ENCODE results near the gene SAFB2.

Gene SAFB2

DNA sequence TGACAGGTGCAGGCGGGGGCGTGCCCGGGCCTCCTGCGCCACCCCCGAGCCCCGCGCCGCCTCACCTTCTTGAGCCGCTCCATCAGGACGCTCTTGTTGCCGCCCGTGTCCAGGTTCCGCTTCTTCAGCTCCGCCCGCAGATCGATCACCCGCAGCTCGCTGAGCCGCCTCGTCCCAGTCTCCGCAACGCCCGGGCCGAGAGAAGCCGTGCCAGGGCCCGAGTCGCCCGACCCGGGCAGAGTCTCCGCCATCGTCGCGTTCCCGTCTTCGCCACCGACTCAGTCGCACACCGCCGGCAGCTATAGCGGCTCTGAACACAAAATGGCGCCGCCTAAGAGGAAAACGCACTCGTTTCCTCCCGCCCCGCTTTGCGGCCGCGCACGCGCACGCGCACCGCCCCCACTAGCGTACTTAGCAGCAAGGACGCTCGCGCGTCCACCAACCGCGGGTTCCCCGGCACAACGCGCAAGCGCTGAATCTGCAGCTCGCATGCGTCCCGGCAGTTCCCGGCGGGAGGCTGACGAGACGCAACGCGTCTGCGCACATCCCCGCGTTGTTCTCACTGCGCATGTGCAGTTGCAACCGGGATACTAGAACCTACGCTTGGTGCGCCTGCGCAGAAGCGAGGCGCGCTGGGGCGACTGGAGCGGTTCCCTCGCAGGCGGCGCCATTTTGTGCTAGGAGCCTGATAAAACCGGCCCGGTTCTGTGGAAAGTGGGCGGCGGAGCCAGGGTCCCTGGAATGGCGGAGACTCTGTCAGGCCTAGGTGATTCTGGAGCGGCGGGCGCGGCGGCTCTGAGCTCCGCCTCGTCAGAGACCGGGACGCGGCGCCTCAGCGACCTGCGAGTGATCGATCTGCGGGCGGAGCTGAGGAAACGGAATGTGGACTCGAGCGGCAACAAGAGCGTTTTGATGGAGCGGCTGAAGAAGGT, at the start of gene SAFB2, which contains the start of gene SAFB:
TSS of gene SAFB2 (minus strand) at position 312 of the 932 bp plus-strand sequence. CDS start at position 251, 61 bp downstream.
TSS of gene SAFB (plus strand) at position 619 of the 932 bp plus-strand sequence. CDS start at position 742, 123 bp downstream.
- DNase-seq (ENCODE audit: low read depth) = peak; percentile 94

DNA sequence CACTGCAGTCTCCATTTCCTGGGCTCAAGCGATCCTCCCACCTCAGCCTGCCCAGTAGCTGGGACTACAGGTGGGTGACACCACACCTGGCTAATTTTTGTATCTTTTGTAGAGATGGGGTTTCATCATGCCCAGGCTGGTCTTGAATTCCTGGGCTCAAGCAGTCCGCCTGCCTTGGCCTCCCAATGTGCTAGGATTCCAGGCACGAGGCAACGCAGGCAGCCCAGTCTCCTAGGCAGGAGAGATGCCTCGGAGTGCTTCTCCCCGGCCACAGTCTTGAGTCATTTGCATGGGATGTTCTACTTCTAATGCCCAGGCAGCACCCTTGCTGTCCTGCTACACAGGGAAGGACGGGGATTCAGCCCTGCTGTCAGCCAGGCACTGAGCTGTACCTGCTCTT, 49.0 kb upstream of the SAFB2 start:
- no peak for DNase-seq (ENCODE audit: low read depth)

DNA sequence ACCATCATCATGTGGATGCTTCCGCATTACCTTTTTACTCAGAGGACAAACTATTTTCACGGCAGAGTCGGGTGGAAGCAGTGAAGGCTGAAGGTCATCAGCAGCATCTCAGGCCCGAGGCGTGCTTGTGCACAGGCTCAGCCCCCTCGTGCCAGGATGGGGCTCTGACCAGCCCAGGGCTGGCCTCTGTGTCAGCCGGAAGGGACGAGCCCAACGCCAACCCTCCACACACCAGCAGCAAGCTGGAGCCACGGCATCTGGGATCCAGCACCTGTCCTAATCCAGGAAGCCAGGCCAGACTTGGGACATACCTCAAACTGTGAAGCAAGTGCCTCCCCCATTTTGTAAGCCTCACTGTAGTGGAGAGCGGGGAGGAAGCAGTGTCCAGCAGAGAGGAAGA, 46.6 kb upstream of the SAFB2 start:
- DNase-seq (ENCODE audit: low read depth) = no peak

DNA sequence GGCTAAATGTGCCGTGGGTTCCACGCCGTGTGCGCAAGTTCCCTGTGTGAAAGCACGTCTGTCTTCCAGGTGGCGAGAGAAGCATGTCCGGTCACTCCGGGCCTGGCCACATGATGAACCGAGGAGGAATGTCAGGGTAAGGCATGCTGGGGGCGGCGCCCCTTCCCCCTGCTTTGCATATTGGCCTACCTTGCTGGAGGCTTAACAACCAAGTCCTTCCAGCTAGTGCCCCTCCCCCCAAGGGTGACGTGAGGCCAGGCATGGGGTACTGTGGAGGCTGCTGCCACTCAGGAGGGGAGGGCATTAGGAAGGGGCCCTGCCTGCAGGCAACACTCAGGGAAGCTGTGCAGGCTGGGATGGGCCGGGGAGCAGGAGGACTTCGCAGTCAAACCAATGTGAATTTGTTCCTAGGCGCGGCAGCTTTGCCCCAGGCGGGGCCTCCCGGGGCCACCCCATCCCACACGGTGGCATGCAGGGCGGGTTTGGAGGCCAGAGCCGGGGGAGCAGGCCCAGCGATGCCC, 45.2 kb upstream of the SAFB2 start:
- DNase-seq (ENCODE audit: low read depth) = no peak

DNA sequence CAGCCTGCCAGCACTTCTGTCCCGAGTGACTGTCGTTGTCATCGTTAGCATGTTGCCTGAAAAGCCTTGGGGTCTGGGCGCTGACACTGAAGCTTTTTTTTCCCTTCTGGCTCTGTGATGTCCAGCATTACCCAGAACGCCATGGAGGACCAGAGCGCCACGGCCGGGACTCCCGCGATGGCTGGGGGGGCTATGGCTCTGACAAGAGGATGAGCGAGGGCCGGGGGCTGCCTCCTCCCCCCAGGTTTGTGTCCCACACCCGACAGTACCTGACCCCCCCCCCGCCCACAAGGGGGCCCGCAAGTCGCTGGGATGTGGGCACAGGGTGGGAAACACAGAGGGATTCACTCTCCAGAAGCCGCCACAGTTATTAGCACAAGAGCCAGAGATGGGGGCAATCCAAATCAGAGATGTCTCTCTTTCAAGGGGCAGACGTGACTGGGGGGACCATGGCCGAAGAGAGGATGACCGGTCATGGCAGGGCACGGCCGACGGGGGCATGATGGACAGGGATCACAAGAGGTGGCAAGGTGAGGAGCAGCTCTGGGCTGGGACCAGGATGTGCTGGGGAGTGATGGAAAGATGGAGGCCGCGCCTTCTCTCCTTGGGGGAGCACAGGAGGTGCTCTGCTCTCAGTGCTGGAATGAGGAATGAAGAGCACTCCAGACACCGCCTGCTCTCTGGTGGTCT, 44.5 kb upstream of the SAFB2 start:
- no peak for DNase-seq (ENCODE audit: low read depth)

DNA sequence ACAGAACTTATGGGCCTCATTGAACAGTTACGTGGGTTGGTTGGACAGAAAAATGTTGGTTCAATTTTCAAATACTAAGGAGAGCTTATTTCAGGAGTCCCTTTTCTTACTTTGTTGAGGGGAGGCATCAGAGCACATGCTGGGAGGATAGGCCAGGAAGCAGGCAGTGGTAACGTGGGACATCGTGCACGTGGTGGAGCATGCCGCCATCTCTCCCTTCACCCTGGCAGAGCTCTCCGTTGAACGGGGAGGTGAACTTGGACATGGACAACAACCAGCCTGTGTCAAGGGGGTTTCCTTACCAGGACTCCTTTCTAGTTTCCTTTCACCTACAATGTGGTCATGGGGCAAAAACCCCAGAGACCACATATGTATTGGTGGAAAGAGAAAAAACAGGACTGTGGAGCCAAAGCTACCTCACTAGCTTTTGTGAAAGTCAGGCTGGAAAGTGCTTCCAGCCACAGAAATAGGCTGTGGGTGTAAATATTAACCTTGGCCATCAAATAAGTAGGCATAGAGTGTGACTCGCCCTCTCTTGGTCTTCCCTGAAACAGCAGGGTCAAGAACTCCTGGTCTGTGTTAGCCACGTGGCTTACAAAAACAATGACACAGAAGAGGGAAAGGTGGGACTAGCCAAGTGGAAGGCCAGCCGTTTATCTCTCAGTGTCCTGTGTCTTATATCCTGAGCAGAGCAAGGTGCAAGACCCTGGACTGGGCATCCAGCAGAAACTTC, 43.4 kb upstream of the SAFB2 start:
- no peak for DNase-seq (ENCODE audit: low read depth)

DNA sequence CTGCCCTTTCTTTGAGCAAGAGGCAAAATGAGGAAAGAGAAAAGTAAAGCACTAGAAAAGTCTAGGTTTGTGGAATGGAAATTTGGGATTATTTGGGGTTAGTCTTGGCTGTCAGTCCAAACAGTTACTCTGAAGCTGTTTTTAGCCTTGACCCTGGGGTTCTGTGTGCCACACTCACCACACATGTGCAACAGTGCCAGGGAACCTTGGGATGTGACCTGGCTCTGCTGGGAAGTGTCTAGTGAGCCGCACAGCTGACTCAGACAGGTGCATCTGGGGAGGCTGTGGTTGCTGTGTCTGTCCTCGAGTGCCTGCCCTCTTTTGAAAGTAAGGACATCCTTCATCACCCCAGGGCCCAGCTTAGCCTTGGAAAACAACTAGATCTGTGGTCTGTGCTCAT, 41.9 kb upstream of the SAFB2 start:
- DNase-seq (ENCODE audit: low read depth) = no peak

DNA sequence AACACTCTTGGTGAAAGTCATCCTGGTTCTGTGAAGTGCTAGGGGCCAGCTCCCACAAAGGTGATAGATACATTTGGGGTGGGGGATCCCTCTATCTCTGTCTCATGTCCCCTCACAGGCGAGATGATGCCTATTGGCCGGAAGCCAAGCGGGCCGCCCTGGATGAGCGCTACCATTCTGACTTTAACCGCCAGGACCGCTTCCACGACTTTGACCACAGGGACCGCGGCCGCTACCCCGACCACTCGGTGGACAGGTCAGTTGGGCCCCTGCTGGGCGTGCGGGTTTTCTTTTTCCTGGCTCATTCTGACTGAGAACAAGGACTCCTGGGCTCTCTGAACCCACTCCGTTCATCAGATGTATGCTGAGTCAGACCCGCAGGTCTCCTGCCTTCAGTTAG, 41.3 kb upstream of the SAFB2 start:
- no peak for DNase-seq (ENCODE audit: low read depth)

DNA sequence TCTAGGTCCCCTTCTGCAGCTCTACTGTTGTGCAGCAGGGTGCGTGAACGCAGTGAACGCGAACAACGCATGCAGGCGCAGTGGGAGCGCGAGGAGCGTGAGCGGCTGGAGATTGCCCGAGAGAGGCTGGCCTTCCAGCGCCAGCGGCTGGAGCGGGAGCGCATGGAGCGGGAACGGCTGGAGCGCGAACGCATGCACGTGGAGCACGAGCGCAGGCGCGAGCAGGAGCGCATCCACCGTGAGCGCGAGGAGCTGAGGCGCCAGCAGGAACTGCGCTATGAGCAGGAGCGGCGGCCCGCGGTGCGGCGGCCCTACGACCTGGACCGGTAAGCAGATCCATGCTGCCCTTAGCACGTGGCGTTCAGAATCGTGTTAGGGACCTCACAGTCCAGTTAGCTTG, 38.9 kb upstream of the SAFB2 start:
- DNase-seq (ENCODE audit: low read depth) = no peak

DNA sequence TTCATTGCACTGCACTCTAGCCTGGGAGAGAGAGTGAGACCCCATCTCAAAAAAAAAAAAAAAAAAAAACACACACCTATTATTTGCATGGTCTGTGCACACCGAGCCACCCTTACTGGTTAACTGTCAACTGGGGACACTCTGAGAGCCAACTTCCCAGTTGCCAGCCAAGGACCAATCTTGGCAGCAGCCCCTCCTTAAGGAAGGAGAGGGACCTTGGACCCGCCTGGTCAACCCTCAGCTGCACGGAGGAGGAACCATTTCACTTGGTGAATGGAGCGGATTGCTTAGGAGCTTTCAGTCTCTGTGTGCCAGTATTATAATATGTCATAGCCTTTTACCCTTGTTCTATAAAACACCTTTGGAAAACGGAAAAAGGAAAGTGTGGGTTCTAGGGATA, 32.8 kb upstream of the SAFB2 start:
- DNase-seq (ENCODE audit: low read depth) = no peak

DNA sequence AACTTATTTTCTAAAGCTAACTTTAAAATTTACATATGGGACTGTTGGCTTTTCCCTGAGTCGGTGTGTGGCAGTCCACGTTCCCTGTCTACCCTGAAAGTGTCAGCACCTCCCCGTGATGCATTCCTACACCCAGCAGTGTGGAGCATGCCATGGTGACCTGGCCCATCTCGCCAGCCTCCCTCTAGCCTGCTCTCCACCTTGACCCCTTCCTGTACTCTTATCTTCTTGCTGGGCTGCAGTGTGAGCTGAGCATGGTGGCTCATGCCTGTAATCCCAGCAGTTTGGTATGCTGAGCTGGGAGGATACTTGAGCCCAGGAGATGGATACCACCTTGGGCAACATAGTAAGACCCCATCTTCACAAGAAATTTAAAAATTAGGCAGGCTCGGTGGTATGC, 32.4 kb upstream of the SAFB2 start:
- no peak for DNase-seq (ENCODE audit: low read depth)

DNA sequence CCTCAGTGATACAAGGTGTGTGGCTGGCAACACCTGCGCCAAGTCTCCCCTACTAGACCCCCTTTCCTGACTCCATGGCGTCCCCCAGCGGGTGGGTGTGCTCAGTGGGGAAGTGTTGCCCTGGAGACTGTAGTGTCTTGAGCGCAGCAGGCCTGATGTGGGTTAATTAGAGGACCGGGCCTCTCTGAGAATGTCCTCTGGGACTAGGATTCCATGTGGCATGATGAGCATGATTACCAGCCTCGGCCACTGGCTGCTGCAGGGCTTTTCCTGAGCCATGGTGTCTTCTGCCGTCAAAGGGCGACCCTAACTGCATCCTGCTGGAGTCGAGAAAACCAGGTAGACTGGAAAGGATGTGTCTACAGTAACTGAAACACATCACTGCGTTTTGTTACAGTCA, 29.7 kb upstream of the SAFB2 start:
- DNase-seq (ENCODE audit: low read depth) = no peak

DNA sequence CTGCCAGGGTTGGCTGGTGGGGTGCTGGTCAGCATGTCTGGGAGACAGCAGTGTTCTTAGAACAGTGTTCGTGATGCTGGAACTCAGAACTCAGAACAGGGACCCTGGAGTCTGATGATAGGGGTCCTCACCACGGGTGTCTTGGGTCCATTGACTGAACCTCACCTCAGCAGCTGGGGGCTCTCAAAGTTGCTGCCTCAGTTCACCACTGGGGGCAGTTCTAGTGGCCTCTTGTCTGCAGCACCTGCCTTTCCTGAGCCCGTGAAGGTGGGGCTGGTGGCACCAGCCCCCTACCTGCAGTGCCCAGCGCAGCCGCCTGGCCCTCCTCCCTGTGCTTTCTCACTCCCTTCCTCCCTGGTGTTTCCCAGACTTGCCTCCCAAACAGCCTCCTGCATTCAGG, 28.8 kb upstream of the SAFB2 start:
- DNase-seq (ENCODE audit: low read depth) = no peak

DNA sequence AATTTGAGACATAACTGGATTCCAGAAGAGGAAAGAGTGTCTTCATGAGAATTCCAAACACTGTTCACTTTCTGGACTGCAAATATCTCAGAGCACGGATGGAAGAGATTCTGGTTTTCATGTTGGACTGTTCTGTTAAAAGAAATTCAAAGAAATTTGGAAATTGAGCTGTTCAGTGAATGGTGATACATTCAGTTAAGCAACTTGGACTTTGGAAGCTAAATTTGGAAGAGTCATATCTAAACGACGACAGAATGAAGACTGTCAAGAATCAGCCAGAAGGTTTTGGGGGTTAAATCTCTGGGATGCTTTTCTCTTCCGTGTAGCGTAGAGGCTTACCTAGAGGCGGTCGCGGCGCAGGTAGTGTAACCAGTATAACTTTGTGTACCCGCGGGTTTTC, 25.9 kb upstream of the SAFB2 start:
- no peak for DNase-seq (ENCODE audit: low read depth)

DNA sequence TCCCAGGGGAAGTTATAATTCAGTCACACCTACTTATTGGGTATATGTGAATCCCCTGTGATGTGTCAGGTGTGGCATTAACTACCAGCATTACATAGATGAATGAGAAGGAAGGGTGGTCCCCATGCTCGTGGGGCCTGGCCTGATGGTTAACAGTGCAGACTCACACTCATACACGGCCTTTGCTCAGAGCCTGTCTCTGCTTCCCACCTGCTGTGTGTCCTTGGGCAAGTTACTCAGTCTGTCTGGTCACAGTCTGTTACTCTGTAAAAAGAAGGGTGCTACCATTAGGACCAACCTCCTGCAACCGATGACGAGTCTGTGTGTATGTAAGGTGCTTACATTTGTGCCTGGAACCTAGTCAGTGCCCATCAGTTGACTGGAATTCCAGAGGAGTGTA, 24.1 kb upstream of the SAFB2 start:
- DNase-seq (ENCODE audit: low read depth) = no peak

DNA sequence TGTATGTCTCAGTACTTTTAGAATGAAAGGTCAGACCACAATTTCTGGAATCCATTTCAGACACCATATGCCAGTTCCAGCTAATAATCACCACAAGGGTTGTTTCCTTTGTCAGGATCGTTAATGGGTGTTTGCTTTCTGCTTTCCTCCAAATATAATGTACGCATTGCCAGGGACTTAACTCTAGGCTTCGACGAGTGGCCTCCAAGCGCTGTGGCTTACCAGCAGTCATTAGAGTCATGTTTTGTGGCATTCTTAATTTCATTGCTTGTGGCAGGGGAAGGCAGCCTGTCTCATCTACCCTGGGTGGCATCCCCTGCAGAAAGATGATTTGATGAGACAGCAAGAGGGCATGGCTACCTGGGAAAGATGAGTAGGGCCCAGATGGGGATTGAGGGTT, 22.8 kb upstream of the SAFB2 start:
- no peak for DNase-seq (ENCODE audit: low read depth)

DNA sequence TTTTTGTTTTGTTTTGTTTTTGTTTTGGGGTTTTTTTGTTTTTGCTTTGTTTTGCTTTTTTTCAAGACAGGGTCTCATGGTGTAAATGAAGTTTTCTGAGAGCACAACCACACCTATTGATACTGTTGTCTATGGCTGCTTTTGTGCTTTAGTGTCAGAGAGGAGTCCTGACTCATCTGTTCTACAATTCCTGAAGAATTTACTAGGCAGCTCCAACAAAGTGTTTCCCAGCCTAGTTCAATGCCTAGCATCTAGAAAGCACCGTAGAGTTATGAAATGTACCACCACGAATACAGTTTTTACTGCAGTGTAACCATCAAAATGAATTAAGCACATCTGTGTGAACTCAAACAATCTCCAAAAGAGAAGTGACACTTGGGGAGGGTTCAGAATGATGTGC, 21.5 kb upstream of the SAFB2 start:
- peak; percentile 35 for DNase-seq (ENCODE audit: low read depth)

DNA sequence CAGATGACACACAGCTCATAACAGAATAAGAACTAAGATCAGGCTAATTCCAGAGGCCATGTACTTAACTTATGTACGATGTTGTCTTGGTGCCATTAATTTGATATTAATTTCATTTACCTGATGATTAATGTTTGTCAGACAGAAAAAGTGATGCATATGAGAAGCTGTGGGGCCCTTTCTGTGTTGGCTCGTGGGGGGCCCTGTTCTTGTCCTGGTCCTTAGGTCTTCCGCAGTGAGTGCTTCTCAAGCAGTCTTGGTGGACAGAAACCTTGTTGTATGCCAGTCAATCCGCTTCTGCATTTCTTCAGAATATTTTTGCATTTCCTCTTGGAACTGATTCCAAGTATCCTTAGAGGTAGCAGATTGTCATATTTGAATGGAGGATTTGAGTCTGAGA, 20.5 kb upstream of the SAFB2 start:
- no peak for DNase-seq (ENCODE audit: low read depth)

DNA sequence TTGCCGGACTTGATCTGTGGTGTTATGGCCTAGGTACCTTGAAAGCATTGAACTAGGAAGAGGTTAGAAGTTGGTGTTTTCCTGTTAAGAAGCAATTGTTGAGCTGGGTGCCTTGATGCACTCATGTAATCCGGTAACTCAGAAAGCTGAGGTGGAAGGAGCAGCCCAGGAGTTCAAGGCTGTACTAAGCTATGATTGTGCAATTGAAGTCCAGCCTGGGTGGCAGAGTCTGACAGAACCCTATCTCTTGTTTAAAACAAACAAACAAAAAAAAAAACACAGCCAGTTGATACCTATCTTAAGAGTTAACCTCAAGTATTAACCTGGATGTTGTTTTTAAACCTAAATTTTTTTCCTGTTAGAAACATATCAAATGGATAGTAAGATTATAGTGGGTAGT, 19.6 kb upstream of the SAFB2 start:
- no peak for DNase-seq (ENCODE audit: low read depth)

DNA sequence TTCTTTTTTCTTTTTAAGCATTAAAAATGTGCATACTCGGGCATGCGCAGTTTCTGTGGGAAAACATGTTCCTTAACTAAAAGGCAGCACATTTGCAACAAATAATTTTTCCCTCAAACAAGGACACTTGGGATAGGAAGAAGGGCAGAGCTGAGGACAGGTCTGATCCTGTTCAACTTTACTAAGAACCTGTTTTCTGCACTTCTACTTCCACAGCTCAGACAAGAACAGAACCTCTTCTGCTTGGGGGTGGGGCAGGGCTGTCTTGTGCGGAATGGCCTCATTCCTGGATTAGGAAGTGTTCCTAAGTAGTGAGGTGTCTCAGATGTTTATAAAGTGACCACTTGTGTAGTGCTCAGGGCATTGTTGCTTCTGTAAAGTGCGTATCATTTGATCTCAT, 18.6 kb upstream of the SAFB2 start:
- no peak for DNase-seq (ENCODE audit: low read depth)

DNA sequence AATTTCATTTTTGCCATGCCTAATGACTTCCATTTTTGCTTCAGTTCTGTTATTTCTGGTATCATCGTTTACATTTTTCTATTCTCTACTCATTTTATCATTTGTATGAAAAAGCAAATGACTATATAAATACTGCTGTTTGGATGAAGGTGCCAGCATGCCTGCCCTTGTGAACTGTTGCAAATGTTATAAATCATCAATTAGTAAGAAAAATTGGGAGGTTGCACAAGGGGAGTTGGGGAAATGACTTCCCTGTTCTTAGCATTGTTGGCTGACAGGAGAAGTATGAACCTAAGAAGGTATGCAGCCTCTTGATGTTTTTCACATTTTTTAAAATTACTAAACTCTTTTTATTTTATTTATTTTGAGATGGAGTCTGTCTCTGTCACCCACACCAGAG, 15.4 kb upstream of the SAFB2 start:
- peak; percentile 61 for DNase-seq (ENCODE audit: low read depth)

DNA sequence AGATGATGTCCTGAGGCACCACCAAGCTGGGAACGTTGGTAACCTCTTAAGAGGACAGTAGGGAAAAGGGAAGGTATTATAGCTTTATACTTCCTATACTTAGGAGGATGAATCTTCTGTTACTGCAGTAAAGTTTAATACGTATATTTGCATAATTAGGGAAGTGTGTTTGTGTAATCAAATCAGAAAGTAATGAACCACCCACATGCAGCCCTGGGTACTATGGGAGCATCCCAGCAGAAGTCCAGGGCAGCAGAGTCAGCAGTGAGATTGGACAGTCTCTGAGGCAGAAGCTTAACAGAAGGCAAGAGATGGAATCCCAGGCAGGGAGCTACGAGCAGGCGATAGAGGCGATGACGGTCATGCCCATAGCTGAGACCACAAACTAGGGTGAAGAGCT, 12.9 kb upstream of the SAFB2 start:
- no peak for DNase-seq (ENCODE audit: low read depth)

Measured in GM04503 (cell line).